Measurements from ENCODE around the gene CCDC12.

CCDC12 gene

DNA sequence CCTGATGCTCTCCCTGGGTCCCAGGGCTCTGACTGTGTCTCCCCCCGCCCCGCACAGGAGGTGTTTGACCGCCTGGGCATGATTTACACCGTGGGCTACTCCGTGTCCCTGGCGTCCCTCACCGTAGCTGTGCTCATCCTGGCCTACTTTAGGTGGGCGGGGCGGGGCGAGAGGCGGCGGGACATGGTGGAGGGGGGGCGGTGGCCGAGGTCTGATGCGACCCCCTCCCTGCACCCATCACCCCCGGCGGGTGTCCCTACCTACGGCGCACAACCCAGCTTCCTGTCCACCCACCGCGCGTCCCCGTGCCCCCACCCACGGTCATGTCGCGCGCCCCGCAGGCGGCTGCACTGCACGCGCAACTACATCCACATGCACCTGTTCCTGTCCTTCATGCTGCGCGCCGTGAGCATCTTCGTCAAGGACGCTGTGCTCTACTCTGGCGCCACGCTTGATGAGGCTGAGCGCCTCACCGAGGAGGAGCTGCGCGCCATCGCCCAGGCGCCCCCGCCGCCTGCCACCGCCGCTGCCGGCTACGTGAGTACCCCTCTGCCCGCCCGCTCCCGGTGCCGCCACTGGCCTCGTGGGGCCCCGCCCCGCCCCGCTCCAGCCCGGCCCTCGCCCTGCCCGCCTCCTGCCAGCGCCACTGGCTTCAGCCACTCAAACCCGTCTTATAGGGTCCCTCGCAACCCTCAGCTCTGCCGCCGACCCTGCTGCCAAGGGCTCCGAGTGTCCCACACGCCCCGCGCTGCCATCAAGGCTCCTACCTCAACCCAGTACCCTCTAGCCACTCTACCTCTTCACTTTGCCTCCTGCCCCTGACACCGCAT lies 78.0 kb downstream of the CCDC12 start:
- Histone ChIP-seq H3K27me3 (ENCODE audit: control insufficient read depth, insufficient read depth, low read length) (peaks cover 25% of the 10 kb centered on the region), H3K4me3 (ENCODE audit: low read length) (no peak overlapping the region), H3K9ac (ENCODE audit: low read length) (no peak overlapping the region), H3K9me3 (ENCODE audit: control insufficient read depth, low read length) (no peaks in the 10 kb centered on the region), H3K36me3 (ENCODE audit: control insufficient read depth, insufficient read depth, low read length) (no peaks in the 10 kb centered on the region), H3K4me1 (ENCODE audit: control insufficient read depth, insufficient read depth, low read length) (no peaks in the 10 kb centered on the region)

DNA sequence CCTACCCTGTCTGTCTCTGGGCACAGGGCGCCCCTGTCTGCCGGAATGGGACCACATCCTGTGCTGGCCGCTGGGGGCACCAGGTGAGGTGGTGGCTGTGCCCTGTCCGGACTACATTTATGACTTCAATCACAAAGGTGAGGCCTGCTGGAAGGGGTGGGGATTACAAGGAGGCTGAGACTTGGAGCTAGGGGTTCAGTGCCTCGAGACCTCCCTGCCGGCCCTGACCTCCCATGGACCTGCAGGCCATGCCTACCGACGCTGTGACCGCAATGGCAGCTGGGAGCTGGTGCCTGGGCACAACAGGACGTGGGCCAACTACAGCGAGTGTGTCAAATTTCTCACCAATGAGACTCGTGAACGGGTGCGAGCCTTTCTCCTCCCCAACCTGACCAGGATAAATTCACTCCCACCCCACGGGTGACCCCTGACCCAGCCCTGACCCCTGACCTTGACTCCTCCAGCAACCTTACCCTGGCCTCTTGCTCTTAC lies 78.7 kb downstream of the CCDC12 start:
- H3K36me3 ChIP-seq (ENCODE audit: control insufficient read depth, insufficient read depth, low read length) = no peaks in the 10 kb centered on the region
- H3K27me3 ChIP-seq (ENCODE audit: control insufficient read depth, insufficient read depth, low read length) = peaks cover 30% of the 10 kb centered on the region
- H3K9me3 ChIP-seq (ENCODE audit: control insufficient read depth, low read length) = no peaks in the 10 kb centered on the region
- H3K4me1 ChIP-seq (ENCODE audit: control insufficient read depth, insufficient read depth, low read length) = peaks cover under 1% of the 10 kb centered on the region
- no peak overlapping the region for H3K9ac ChIP-seq (ENCODE audit: low read length)
- H3K4me3 ChIP-seq (ENCODE audit: low read length) = no peak overlapping the region

DNA sequence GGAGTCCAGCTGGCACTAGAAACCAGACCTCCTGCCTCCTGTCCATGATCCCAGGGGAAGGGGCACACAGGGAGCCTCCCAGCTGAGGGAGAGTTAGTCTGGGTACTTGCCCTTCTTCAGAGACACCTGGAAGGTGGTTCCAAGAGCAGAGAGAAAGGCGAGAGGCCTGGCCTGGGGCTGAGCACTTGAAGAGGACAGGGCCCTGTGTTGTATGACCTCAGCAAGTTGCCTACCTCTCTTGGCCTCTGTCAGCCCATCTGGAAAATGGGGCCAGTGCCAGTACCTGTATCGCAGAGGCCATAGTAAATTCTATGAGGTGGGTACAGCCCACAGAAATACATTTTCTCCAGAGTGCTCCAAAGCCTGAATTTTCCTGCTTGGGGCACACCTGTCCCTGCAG lies 79.5 kb downstream of the CCDC12 start:
- Histone ChIP-seq H3K4me3 (ENCODE audit: low read length) (no peak overlapping the region), H3K27me3 (ENCODE audit: control insufficient read depth, insufficient read depth, low read length) (peaks cover 38% of the 10 kb centered on the region), H3K36me3 (ENCODE audit: control insufficient read depth, insufficient read depth, low read length) (no peaks in the 10 kb centered on the region), H3K4me1 (ENCODE audit: control insufficient read depth, insufficient read depth, low read length) (peaks cover 6% of the 10 kb centered on the region), H3K9me3 (ENCODE audit: control insufficient read depth, low read length) (no peaks in the 10 kb centered on the region), H3K9ac (ENCODE audit: low read length) (no peak overlapping the region)

DNA sequence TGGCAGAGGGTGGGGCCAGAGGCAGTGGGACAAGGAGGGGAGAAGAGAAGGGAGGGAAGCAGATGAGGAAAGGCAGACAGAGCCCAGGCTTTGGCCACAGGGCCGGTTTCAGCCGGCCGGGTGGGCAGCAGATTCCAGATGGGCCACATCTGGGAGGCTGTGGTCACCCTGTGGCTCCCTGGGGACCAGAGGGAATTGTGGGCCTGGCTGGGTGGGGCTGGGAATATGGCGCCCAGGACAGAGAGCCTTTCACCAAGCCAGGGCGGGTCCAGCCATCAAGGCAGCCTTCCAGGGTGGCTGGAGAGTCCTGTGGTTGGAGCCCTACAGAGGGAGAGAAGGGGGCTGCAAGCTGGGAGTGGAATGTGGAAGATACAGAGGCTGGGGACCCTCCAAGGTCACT lies 80.2 kb downstream of the CCDC12 start:
- Histone ChIP-seq H3K4me3 (ENCODE audit: low read length) (no peak overlapping the region), H3K27me3 (ENCODE audit: control insufficient read depth, insufficient read depth, low read length) (peaks cover 44% of the 10 kb centered on the region), H3K36me3 (ENCODE audit: control insufficient read depth, insufficient read depth, low read length) (no peaks in the 10 kb centered on the region), H3K9ac (ENCODE audit: low read length) (no peak overlapping the region), H3K9me3 (ENCODE audit: control insufficient read depth, low read length) (no peaks in the 10 kb centered on the region), H3K4me1 (ENCODE audit: control insufficient read depth, insufficient read depth, low read length) (peaks cover 11% of the 10 kb centered on the region)

DNA sequence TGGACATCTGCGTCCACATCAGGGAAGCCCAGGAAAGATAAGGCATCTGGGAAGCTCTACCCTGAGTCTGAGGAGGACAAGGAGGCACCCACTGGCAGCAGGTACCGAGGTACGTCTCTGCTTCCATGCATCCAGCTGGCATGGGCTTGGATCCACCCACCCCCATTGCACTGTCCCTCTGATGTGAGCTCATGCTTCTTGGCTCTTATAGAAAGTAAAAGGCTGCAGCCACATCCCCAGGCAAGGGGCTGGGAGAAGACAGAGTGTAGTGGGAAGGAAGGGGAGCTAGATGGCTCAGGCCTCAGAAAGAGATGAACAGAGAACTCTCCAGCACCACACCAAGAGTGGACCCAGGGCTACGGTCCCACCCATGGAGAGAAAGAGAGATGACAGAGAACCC lies 80.8 kb downstream of the CCDC12 start:
- Histone ChIP-seq H3K36me3 (ENCODE audit: control insufficient read depth, insufficient read depth, low read length) (no peaks in the 10 kb centered on the region), H3K27me3 (ENCODE audit: control insufficient read depth, insufficient read depth, low read length) (peaks cover 51% of the 10 kb centered on the region), H3K4me1 (ENCODE audit: control insufficient read depth, insufficient read depth, low read length) (peaks cover 11% of the 10 kb centered on the region), H3K9ac (ENCODE audit: low read length) (no peak overlapping the region), H3K4me3 (ENCODE audit: low read length) (no peak overlapping the region), H3K9me3 (ENCODE audit: control insufficient read depth, low read length) (no peaks in the 10 kb centered on the region)

DNA sequence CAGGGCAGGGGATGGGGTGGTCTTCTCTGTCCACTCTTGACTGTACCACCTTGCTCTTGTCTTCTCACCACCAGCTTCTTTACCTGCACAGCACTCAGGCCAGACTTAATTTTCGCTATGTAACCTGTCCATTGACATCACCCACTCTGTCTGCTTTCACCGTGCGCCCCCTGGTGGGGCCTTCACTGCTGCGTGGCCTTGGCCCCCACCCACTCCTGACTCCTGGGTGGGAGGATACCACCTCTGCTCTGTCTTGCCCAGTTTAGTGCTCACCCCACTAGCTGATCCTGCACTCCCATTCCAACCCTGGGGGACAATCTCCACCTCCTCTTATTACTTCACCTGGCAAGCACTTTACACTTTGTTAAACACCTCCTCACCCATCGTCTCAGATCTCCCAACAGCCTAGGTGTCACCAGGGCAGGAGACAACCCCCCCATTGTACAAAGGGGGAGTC lies 81.3 kb downstream of the CCDC12 start:
- Histone ChIP-seq H3K4me3 (ENCODE audit: low read length) (no peak overlapping the region), H3K9ac (ENCODE audit: low read length) (no peak overlapping the region), H3K36me3 (ENCODE audit: control insufficient read depth, insufficient read depth, low read length) (no peaks in the 10 kb centered on the region), H3K9me3 (ENCODE audit: control insufficient read depth, low read length) (no peaks in the 10 kb centered on the region), H3K4me1 (ENCODE audit: control insufficient read depth, insufficient read depth, low read length) (peaks cover 11% of the 10 kb centered on the region), H3K27me3 (ENCODE audit: control insufficient read depth, insufficient read depth, low read length) (peaks cover 53% of the 10 kb centered on the region)

DNA sequence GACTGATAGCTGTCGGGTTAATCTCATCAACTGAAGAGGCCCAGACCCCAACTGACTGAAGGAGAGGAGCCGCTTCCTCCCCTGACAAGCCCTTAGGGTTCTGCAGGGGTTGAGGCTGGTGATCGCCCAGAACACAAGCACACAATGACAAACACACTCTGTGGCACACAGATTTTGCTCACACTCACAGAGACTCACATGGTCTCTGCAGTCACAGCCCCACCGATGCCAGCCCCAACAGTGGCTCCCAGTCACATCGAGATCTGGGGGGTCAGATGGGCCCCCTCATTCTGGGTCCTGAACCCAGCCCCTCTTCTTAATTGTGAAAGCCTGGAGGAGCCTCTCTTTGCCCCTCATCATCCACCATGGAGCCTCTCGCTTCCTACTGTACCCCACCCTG lies 82.3 kb downstream of the CCDC12 start:
- peaks cover 50% of the 10 kb centered on the region for H3K27me3 ChIP-seq (ENCODE audit: control insufficient read depth, insufficient read depth, low read length)
- H3K4me1 ChIP-seq (ENCODE audit: control insufficient read depth, insufficient read depth, low read length) = peaks cover 11% of the 10 kb centered on the region
- H3K9me3 ChIP-seq (ENCODE audit: control insufficient read depth, low read length) = no peaks in the 10 kb centered on the region
- no peaks in the 10 kb centered on the region for H3K36me3 ChIP-seq (ENCODE audit: control insufficient read depth, insufficient read depth, low read length)
- H3K4me3 ChIP-seq (ENCODE audit: low read length) = no peak overlapping the region
- H3K9ac ChIP-seq (ENCODE audit: low read length) = no peak overlapping the region

DNA sequence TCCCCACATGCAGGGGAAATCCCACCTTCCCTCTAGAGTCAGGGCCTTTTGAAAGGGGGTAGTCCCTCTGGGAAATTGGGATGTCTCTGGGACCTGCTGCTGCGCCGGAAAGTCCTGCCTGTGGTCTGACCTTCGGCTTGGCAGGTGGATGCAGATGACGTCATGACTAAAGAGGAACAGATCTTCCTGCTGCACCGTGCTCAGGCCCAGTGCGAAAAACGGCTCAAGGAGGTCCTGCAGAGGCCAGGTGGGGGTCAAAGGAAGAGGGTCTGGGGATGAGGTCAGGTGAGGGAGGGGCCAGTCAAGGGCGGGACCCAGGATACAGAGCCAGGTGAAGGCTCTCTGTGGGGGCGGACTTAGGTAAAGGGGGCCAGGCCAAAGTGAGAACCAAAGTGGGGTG lies 82.8 kb downstream of the CCDC12 start:
- no peaks in the 10 kb centered on the region for H3K36me3 ChIP-seq (ENCODE audit: control insufficient read depth, insufficient read depth, low read length)
- no peak overlapping the region for H3K4me3 ChIP-seq (ENCODE audit: low read length)
- no peaks in the 10 kb centered on the region for H3K9me3 ChIP-seq (ENCODE audit: control insufficient read depth, low read length)
- peaks cover 11% of the 10 kb centered on the region for H3K4me1 ChIP-seq (ENCODE audit: control insufficient read depth, insufficient read depth, low read length)
- no peak overlapping the region for H3K9ac ChIP-seq (ENCODE audit: low read length)
- peaks cover 45% of the 10 kb centered on the region for H3K27me3 ChIP-seq (ENCODE audit: control insufficient read depth, insufficient read depth, low read length)

DNA sequence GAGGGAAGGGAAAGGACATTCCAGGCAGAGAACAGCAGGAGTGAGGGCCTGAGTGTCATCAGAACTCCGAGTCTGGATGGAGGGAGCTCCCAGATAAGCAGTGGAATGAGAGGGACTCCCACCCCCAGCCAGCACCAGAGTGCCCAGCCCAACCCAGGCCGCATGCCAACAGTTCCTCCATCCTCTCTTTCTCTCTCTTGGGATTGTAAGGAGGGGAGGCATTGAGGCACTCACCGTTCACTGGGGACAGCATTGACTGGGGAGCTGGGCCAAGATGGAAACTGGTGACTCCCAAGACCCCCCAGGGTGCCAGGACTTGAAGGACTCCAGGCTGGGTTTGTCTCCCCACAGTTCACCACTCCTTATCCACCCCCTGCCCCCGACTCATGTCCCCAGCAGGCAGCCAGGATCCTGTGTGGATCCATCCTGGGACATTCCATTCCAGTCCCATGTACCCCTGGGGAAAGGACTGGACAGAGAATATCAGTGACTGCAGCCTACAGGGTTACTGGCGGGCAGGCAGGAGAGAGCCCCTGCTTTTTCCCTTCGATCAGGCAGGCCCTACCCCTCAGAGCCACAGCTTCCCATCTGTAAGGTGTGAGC lies 83.3 kb downstream of the CCDC12 start:
- no peak overlapping the region for H3K9ac ChIP-seq (ENCODE audit: low read length)
- peaks cover 40% of the 10 kb centered on the region for H3K27me3 ChIP-seq (ENCODE audit: control insufficient read depth, insufficient read depth, low read length)
- no peaks in the 10 kb centered on the region for H3K9me3 ChIP-seq (ENCODE audit: control insufficient read depth, low read length)
- no peak overlapping the region for H3K4me3 ChIP-seq (ENCODE audit: low read length)
- H3K4me1 ChIP-seq (ENCODE audit: control insufficient read depth, insufficient read depth, low read length) = peaks cover 11% of the 10 kb centered on the region
- H3K36me3 ChIP-seq (ENCODE audit: control insufficient read depth, insufficient read depth, low read length) = no peaks in the 10 kb centered on the region

DNA sequence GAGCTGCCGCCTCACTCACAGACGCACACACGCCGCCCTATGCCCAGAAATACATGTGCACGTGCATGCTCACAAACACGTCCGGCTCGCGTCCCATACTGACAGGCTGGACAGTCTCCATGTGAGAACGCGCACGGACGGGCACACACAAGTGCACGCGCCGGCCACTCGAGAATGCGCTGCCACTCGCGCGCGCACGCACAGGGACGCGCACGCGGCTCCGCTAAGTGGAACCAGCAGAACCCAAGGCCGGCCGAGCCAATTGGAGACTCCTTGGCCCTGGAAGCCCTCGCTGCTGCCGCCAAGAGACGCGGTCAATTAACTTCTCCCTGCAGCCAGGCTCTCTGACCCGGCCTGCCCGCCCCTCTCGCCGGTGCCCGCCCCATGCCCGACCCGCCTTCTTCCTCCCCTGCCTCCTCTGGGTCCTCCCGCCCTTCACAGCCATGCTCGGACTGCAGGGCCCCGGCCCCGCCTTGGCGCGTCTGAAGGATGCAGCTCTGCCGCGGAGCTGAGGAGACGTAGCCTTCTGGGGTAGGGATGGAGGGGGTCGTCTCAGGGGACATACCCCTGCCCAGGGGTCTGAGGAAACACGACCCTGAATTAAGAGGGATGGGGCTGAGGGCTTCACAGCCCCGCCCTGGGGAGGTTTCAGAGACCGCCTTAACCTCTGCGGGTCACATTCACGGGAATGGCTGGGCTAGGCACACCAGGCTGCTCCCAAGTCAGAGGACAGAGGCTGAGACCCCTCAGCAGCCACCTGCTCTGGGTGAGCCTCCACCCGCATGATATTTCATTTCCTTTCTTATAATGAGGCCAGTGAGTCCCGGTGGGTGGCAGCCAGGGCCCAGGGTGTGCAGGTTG lies 84.0 kb downstream of the CCDC12 start:
- Histone ChIP-seq H3K4me3 (ENCODE audit: low read length) (peak overlapping the region; percentile 17), H3K4me1 (ENCODE audit: control insufficient read depth, insufficient read depth, low read length) (peaks cover 11% of the 10 kb centered on the region), H3K9ac (ENCODE audit: low read length) (no peak overlapping the region), H3K36me3 (ENCODE audit: control insufficient read depth, insufficient read depth, low read length) (no peaks in the 10 kb centered on the region), H3K9me3 (ENCODE audit: control insufficient read depth, low read length) (no peaks in the 10 kb centered on the region), H3K27me3 (ENCODE audit: control insufficient read depth, insufficient read depth, low read length) (peaks cover 35% of the 10 kb centered on the region)

DNA sequence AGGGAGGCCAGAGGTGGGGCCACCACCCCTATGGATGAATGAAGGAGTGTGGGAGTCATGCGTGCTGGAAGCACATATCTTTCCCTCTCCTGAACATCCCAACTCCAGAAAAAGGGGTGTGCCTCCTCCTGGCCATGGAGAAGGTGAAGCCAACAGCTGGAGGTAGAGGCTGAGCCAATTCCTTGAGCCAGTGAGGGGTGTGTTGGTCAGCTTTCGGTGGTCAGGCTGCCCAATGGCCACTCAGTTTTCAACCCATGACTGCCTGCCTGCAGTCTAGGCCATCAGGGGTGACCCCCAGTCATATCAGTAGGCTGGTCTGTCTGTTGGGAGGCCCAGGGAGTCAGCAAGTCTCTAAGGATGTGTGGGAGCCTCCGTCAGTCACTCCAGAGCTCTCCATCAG lies 85.4 kb downstream of the CCDC12 start:
- no peaks in the 10 kb centered on the region for H3K36me3 ChIP-seq (ENCODE audit: control insufficient read depth, insufficient read depth, low read length)
- H3K9me3 ChIP-seq (ENCODE audit: control insufficient read depth, low read length) = no peaks in the 10 kb centered on the region
- H3K9ac ChIP-seq (ENCODE audit: low read length) = no peak overlapping the region
- peaks cover 28% of the 10 kb centered on the region for H3K27me3 ChIP-seq (ENCODE audit: control insufficient read depth, insufficient read depth, low read length)
- H3K4me3 ChIP-seq (ENCODE audit: low read length) = no peak overlapping the region
- H3K4me1 ChIP-seq (ENCODE audit: control insufficient read depth, insufficient read depth, low read length) = peaks cover 11% of the 10 kb centered on the region

DNA sequence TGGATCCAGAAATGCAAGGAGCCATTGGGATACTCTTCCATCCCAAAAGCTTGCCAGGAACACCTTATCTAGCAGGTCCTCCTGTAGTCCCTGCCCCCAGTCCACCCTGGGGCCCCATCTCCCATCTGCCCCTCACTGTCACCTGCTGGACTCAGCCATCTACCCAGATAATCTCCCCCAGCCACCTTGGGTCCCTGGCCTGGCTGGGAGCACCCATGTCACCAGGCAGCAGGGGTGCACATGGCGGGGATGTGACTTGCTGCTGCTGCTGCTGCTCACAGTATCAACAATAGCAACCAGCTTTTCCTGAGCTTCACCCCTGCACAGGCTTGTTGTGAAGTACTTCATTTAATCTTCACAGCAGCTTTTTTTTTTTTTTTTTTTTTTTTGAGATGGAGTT lies 86.4 kb downstream of the CCDC12 start:
- H3K4me3 ChIP-seq (ENCODE audit: low read length) = no peak overlapping the region
- H3K36me3 ChIP-seq (ENCODE audit: control insufficient read depth, insufficient read depth, low read length) = no peaks in the 10 kb centered on the region
- H3K9ac ChIP-seq (ENCODE audit: low read length) = no peak overlapping the region
- peaks cover 11% of the 10 kb centered on the region for H3K4me1 ChIP-seq (ENCODE audit: control insufficient read depth, insufficient read depth, low read length)
- no peaks in the 10 kb centered on the region for H3K9me3 ChIP-seq (ENCODE audit: control insufficient read depth, low read length)
- H3K27me3 ChIP-seq (ENCODE audit: control insufficient read depth, insufficient read depth, low read length) = peaks cover 34% of the 10 kb centered on the region

Measured in mucosa of stomach (tissue), 1 donor.